Measurements from ENCODE around the gene FLT3.
"Not testable (repeated sequence)": the region's sequence is repeated elsewhere in the genome, so short reads cannot be mapped to it uniquely, and the experiment has no call there.

Gene FLT3

GRCh38 chr13:28044608-28045007, 55.8 kb downstream of the FLT3 start:
- no peak for DNase-seq (ENCODE audit: low read depth)

- no peak for DNase-seq (ENCODE audit: low read depth)
Observed at GRCh38 chr13:28043224-28043623, 57.2 kb downstream of the FLT3 start.

- no peak for DNase-seq (ENCODE audit: low read depth)
Observed at GRCh38 chr13:28041501-28041900, 58.9 kb downstream of the FLT3 start.

- DNase-seq (ENCODE audit: low read depth): no peak
Observed at GRCh38 chr13:28041031-28041461, 59.3 kb downstream of the FLT3 start.

- DNase-seq (ENCODE audit: low read depth): peak; percentile 5
Observed at GRCh38 chr13:28037399-28037798, 63.0 kb downstream of the FLT3 start.

GRCh38 chr13:28035146-28035782, 65.1 kb downstream of the FLT3 start:
- no peak for DNase-seq (ENCODE audit: low read depth)

- DNase-seq (ENCODE audit: low read depth): no peak
Observed at GRCh38 chr13:28033894-28034655, 66.3 kb downstream of the FLT3 start.

GRCh38 chr13:28032438-28032837, 67.9 kb downstream of the FLT3 start:
- not testable (repeated sequence) for DNase-seq (ENCODE audit: low read depth)

GRCh38 chr13:28031896-28032288, 68.5 kb downstream of the FLT3 start:
- no peak for DNase-seq (ENCODE audit: low read depth)

GRCh38 chr13:28031220-28031895, 69.0 kb downstream of the FLT3 start:
- DNase-seq (ENCODE audit: low read depth): no peak

GRCh38 chr13:28027607-28028364, 72.6 kb downstream of the FLT3 start:
- no peak for DNase-seq (ENCODE audit: low read depth)

- no peak for DNase-seq (ENCODE audit: low read depth)
Observed at GRCh38 chr13:28027071-28027470, 73.3 kb downstream of the FLT3 start.

- no peak for DNase-seq (ENCODE audit: low read depth)
Observed at GRCh38 chr13:28026508-28026907, 73.9 kb downstream of the FLT3 start.

- DNase-seq (ENCODE audit: low read depth): no peak
Observed at GRCh38 chr13:28022848-28023518, 77.4 kb downstream of the FLT3 start.

- DNase-seq (ENCODE audit: low read depth): no peak
Observed at GRCh38 chr13:28014301-28014700, 86.1 kb downstream of the FLT3 start.

GRCh38 chr13:28013482-28013881, 86.9 kb downstream of the FLT3 start:
- no peak for DNase-seq (ENCODE audit: low read depth)

GRCh38 chr13:28012896-28013295, 87.5 kb downstream of the FLT3 start:
- DNase-seq (ENCODE audit: low read depth): no peak

GRCh38 chr13:28012383-28012782, 88.0 kb downstream of the FLT3 start:
- no peak for DNase-seq (ENCODE audit: low read depth)

GRCh38 chr13:28010046-28010445, 90.3 kb downstream of the FLT3 start:
- DNase-seq (ENCODE audit: low read depth): no peak

- not testable (repeated sequence) for DNase-seq (ENCODE audit: low read depth)
Observed at GRCh38 chr13:28005016-28005415, 95.4 kb downstream of the FLT3 start.

- DNase-seq (ENCODE audit: low read depth): no peak
Observed at GRCh38 chr13:28002886-28003698, 97.3 kb downstream of the FLT3 start.

Data from fibroblast of the conjunctiva (primary cell).